Cardiac muscle cell (in vitro differentiated cells and primary cell): ENCODE measurements around the gene CENPN. TPM values are rescaled to one million over a fixed set of nuclear protein-coding genes. Genes with fewer than 3 reads are reported as not detected.

Experiments used
- DNase-seq, 2 donors: peaks; one replicate each; pipeline versions ENCODE4 v3.0.0 to v3.0.0-alpha.2; 2010 to 2017; ENCODE audit warnings: low read depth in 1 of 2, low spot score in 1 of 2
- H3K27ac ChIP-seq: fragments of 200-600 bp; sonication (generic); 2 replicates; pipeline ENCODE4 v1.5.1; 2016
- H3K27me3 ChIP-seq: fragments of 200-600 bp; sonication (generic); 2 replicates; pipeline ENCODE4 v1.6.0; 2016; ENCODE audit warnings: control low read depth
- H3K36me3 ChIP-seq: fragments of 200-600 bp; sonication (generic); 2 replicates; pipeline ENCODE4 v1.5.1; 2016; ENCODE audit warnings: control low read depth
- H3K4me1 ChIP-seq: fragments of 200-600 bp; sonication (generic); 2 replicates; pipeline ENCODE4 v1.8.1; 2017; ENCODE audit warnings: low read depth, mild to moderate bottlenecking, mixed run types
- H3K4me3 ChIP-seq: fragments of 200-600 bp; sonication (generic); 2 replicates; pipeline ENCODE4 v1.5.1; 2016; ENCODE audit warnings: mild to moderate bottlenecking
- H3K9me3 ChIP-seq: fragments of 200-600 bp; sonication (generic); 2 replicates; pipeline ENCODE4 v1.5.1; 2017; ENCODE audit warnings: low read depth, mild to moderate bottlenecking, control low read depth
- polyA plus RNA-seq: library from polyadenylated mRNA; unstranded; fragments of >200 nt; fragmentation: Nextera tagmentation; extraction: Ambion mirVana; gene quantifications from 2 replicates; pipeline ENCODE4 v1.2.1, GENCODE V29; 2016
- total RNA-seq: library from RNA; depleted of rRNA; stranded (reverse); fragments of >200 nt; gene quantifications from 2 replicates; pipeline ENCODE4 v1.2.3, GENCODE V29; 2016
- TF ChIP-seq, protein P1 (sequence below): IDR thresholded peaks from 2 replicates; pipeline ENCODE4 v1.5.1; 2012; ENCODE audit warnings: low read depth, mild to moderate bottlenecking, low read length

CENPN gene
- total and polyA plus RNA-seq, 2 experiments from 2014 or later: 16.3 to 22.1 TPM

DNA sequence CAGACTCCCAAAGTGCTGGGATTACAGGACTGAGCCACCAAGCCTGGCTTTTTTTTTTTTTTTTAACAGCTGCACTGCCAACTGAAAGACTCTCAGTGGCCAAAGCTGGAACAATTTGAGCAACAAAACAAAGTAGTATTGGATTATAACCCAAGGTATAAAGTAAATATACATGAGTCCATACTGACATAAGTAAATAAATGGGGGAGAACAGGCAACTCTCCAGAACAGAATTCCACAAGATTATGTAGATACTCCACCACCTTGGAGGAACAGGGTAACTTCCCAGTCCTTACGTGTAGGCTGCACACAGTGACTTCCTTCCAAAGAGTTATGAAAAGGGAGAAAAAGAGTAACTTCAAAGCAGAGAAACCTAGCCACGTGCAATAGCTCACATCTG is 16.0 kb upstream of the CENPN start:
- no peak for DNase-seq
- H3K4me3 ChIP-seq: no peak overlapping the region

DNA sequence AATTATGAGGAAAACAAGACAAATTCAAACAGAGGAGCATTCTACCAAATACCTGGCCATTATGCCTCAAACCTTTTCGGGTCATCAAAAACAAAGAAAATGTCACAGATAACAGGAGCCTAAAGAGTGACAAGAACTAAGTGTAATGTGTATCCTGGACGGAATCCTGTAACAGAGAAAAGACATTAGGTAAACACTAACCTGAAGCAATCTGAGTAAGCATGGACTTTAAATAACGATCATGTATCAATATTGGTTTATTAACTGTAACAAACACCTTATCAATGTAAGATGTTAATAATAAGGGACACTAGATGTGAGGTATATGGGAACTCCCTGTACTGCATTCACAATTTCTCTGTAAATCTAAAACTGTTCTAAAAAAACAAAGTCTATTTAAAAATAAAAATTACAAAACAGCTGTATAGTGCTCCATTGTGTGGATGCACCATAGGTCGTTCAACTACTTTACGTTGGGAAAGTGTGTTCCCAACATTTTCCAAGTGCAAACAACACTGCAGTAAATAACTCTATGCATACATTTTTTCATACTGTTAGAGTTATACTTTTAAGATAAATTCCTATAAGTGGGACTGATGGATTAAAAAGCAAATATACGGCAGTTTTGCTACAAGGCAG is 15.1 kb upstream of the CENPN start:
- TF ChIP-seq, protein P1, sequence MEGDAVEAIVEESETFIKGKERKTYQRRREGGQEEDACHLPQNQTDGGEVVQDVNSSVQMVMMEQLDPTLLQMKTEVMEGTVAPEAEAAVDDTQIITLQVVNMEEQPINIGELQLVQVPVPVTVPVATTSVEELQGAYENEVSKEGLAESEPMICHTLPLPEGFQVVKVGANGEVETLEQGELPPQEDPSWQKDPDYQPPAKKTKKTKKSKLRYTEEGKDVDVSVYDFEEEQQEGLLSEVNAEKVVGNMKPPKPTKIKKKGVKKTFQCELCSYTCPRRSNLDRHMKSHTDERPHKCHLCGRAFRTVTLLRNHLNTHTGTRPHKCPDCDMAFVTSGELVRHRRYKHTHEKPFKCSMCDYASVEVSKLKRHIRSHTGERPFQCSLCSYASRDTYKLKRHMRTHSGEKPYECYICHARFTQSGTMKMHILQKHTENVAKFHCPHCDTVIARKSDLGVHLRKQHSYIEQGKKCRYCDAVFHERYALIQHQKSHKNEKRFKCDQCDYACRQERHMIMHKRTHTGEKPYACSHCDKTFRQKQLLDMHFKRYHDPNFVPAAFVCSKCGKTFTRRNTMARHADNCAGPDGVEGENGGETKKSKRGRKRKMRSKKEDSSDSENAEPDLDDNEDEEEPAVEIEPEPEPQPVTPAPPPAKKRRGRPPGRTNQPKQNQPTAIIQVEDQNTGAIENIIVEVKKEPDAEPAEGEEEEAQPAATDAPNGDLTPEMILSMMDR: no peak
- no peaks in the 10 kb centered on the region for H3K27me3 ChIP-seq
- no peaks in the 10 kb centered on the region for H3K36me3 ChIP-seq
- no peaks in the 10 kb centered on the region for H3K9me3 ChIP-seq
- peaks cover 25% of the 10 kb centered on the region for H3K4me1 ChIP-seq
- no peak for DNase-seq
- no peak overlapping the region for H3K27ac ChIP-seq
- no peak overlapping the region for H3K4me3 ChIP-seq

More for the DNA sequence above, 16.0 kb upstream of the CENPN start:
- H3K36me3 ChIP-seq: no peaks in the 10 kb centered on the region
- no peaks in the 10 kb centered on the region for H3K27me3 ChIP-seq
- H3K27ac ChIP-seq: no peak overlapping the region
- peaks cover 34% of the 10 kb centered on the region for H3K4me1 ChIP-seq
- TF ChIP-seq, protein P1: no peak
- H3K9me3 ChIP-seq: no peaks in the 10 kb centered on the region

DNA sequence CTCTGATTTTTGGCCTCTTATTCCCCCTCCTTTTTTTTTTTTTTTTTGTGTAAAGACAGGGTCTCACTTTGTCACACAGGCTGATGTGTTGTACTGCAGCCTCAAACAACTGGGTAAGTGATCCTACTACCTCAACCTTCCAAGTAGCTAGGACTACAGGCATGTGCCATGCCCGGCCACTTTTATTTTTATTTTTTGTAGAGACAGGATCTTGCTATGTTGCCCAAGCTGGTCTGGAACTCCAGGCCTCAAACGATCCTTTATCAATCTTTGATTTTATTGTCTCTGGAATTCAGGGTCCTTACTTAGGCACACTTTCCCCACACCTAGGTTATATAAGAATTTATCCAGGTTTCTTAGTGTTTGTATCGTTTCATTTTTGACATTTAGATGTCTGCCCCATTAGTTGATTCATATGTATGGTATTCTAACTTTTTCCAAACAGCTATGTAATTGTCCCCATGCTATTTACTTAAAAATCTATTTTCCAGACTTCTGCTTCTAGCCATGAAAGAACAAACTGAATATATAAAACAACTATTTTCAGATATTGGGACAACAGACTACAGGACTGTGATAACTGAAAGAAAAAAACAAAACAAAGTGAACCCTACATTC is 14.2 kb upstream of the CENPN start:
- H3K27me3 ChIP-seq: no peaks in the 10 kb centered on the region
- H3K4me3 ChIP-seq: no peak overlapping the region
- peak overlapping the region; percentile 93 for H3K27ac ChIP-seq
- TF ChIP-seq, protein P1: no peak
- peak in 1 of 2 donors; percentile 5 for DNase-seq
- H3K9me3 ChIP-seq: no peaks in the 10 kb centered on the region
- H3K36me3 ChIP-seq: no peaks in the 10 kb centered on the region
- H3K4me1 ChIP-seq: peaks cover 16% of the 10 kb centered on the region

DNA sequence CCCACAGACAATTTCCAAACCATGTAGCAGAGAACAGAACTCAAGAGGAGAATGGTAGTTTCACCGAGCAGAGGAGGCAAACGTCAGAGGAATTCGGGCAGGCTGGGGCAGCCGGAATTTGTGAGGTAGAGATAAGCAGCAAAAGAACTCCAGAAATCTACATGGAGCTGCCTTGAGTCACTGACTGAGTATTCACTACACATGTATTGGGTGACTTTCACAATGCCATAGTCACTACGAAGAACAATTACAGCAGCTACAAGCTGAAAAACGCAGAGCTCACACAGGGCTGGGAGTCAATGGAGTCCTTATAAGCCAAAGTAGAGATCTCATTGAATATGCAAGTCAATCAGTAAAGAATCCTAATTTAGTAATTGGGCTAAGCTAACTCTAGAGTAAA is 13.7 kb upstream of the CENPN start:
- peaks cover 11% of the 10 kb centered on the region for H3K4me1 ChIP-seq
- peak; percentile 73 to 94 for DNase-seq
- no peaks in the 10 kb centered on the region for H3K27me3 ChIP-seq
- H3K36me3 ChIP-seq: no peaks in the 10 kb centered on the region
- no peak overlapping the region for H3K4me3 ChIP-seq
- TF ChIP-seq, protein P1: no peak
- peak overlapping the region; percentile 93 for H3K27ac ChIP-seq
- H3K9me3 ChIP-seq: no peaks in the 10 kb centered on the region

DNA sequence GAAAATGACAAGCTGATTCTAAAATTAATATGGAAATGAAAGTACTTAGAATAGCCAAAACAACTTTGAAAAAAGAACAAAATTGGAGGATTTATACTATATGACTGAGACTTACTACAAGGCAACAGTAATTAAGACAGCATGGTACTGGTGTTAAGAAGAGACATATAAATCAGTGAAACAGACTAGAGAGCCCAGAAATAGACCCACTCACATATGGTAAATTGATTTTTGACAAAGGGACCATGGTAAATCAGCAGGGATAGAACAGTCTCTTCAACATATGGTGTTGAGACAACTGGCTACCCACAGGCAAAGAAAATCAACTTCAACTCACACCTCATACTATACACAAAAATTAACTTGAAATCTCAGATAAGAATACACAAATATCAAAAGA is 13.2 kb upstream of the CENPN start:
- no peaks in the 10 kb centered on the region for H3K9me3 ChIP-seq
- peak overlapping the region; percentile 93 for H3K27ac ChIP-seq
- no peak overlapping the region for H3K4me3 ChIP-seq
- no peak for DNase-seq
- no peaks in the 10 kb centered on the region for H3K36me3 ChIP-seq
- TF ChIP-seq, protein P1: no peak
- H3K27me3 ChIP-seq: no peaks in the 10 kb centered on the region
- peaks cover 9% of the 10 kb centered on the region for H3K4me1 ChIP-seq
